Esophagus squamous epithelium (tissue), 4 donors: ENCODE measurements around the gene ZNF267.

Experiments
- CTCF ChIP-seq, 6 experiments: fragments of 450-650 bp in 4 of 6; fragments of 200-600 bp in 2 of 6; sonication (generic) in 2 of 6; IDR thresholded peaks; one replicate each; pipeline ENCODE4 v1.5.1; 2016 to 2019; ENCODE audit warnings: antibody characterized with exemption in 6 of 6, mild to moderate bottlenecking in 4 of 6, moderate library complexity in 4 of 6
- POLR2A ChIP-seq, 4 donors: fragments of 450-650 bp; IDR thresholded peaks; one replicate each; pipeline ENCODE4 v1.6.1; 2017; ENCODE audit warnings: antibody characterized with exemption in 4 of 4, mild to moderate bottlenecking in 4 of 4, moderate library complexity in 3 of 4

GRCh38 chr16:31868164-31868563, 5.4 kb upstream of the ZNF267 start:
- TF ChIP-seq CTCF (IDR thresholded peaks at IDR 0.05) (no peak), POLR2A (IDR thresholded peaks at IDR 0.05) (no peak)
